ENCODE results near the gene BASP1. TPM values are rescaled to one million over a fixed set of nuclear protein-coding genes. Genes with fewer than 3 reads are reported as not detected.

The BASP1 gene
- total RNA-seq, 2 experiments from 2014 or later = 0.70 to 0.93 TPM

DNA sequence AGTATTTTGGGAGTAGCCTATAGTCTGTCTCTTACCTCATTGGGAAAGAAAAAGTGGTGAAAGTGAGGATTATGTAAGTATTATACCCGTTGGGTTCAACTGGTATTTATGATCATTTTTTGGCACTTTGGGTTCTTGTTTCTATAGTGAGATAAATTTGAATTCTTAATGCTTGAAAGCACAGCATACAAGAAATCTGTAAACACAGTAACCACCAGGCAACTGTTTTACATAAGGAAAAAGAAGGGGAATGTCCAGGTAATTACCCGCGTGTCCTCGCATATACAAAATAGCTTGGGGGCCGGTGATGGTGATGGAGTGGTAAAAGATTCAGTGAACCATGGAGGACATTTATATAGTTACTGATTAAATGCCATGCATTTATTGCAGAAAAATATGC, 60.5 kb downstream of the BASP1 start:
- Histone ChIP-seq H3K4me1 (ENCODE audit: insufficient read depth, low read length) (no peaks in the 10 kb centered on the region), H3K27me3 (ENCODE audit: control insufficient read depth in 1 of 2, insufficient read depth in 2 of 2, low read length in 2 of 2) (no peaks in the 10 kb centered on the region), H3K27ac (ENCODE audit: low read depth in 1 of 2, low read length in 2 of 2) (no peak overlapping the region), H3K9me3 (ENCODE audit: control insufficient read depth in 1 of 2, insufficient read depth in 1 of 2, low read length in 2 of 2) (peaks cover 0 to 14% of the 10 kb centered on the region in 2 experiments), H3K4me3 (ENCODE audit: low read length) (no peak overlapping the region), H3K36me3 (ENCODE audit: insufficient read depth, low read length) (no peaks in the 10 kb centered on the region)
- Mint-ChIP-seq H3K9me3 (peaks cover 2% of the 10 kb centered on the region), H3K27me3 (no peaks in the 10 kb centered on the region), H3K36me3 (ENCODE audit: low read depth) (no peaks in the 10 kb centered on the region), H3K4me1 (ENCODE audit: low read depth) (no peaks in the 10 kb centered on the region), H3K27ac (no peak overlapping the region), H3K4me3 (no peak overlapping the region)
- ATAC-seq (ENCODE audit: poor library complexity) (no peak), DNase-seq (no peak)
- ChIA-PET CTCF (no interaction called here), POLR2A (no interaction called here)
- no peak for TF ChIP-seq CTCF (IDR thresholded peaks at IDR 0.05)
- intact Hi-C loops (cut with DNase I, micrococcal nuclease) = no loop called here

- DNase-seq (no peak), ATAC-seq (ENCODE audit: poor library complexity) (no peak)
- Mint-ChIP-seq H3K9me3 (peaks cover 2% of the 10 kb centered on the region), H3K4me3 (no peak overlapping the region), H3K4me1 (ENCODE audit: low read depth) (no peaks in the 10 kb centered on the region), H3K36me3 (ENCODE audit: low read depth) (no peaks in the 10 kb centered on the region), H3K27ac (no peak overlapping the region), H3K27me3 (no peaks in the 10 kb centered on the region)
- ChIA-PET CTCF (no interaction called here), POLR2A (no interaction called here)
- H3K9me3 ChIP-seq (ENCODE audit: control insufficient read depth in 1 of 2, insufficient read depth in 1 of 2, low read length in 2 of 2) = peaks cover 0 to 16% of the 10 kb centered on the region in 2 experiments
- H3K36me3 ChIP-seq (ENCODE audit: insufficient read depth, low read length) = no peaks in the 10 kb centered on the region
- H3K4me3 ChIP-seq (ENCODE audit: low read length) = no peak overlapping the region
- no peaks in the 10 kb centered on the region for H3K4me1 ChIP-seq (ENCODE audit: insufficient read depth, low read length)
- no peaks in the 10 kb centered on the region for H3K27me3 ChIP-seq (ENCODE audit: control insufficient read depth in 1 of 2, insufficient read depth in 2 of 2, low read length in 2 of 2)
- H3K27ac ChIP-seq (ENCODE audit: low read depth in 1 of 2, low read length in 2 of 2) = no peak overlapping the region
- TF ChIP-seq CTCF (IDR thresholded peaks at IDR 0.05) = no peak
- intact Hi-C loops (cut with DNase I, micrococcal nuclease) = no loop called here
Measured at GRCh38 chr5:17278931-17279330, 61.5 kb downstream of the BASP1 start.

DNA sequence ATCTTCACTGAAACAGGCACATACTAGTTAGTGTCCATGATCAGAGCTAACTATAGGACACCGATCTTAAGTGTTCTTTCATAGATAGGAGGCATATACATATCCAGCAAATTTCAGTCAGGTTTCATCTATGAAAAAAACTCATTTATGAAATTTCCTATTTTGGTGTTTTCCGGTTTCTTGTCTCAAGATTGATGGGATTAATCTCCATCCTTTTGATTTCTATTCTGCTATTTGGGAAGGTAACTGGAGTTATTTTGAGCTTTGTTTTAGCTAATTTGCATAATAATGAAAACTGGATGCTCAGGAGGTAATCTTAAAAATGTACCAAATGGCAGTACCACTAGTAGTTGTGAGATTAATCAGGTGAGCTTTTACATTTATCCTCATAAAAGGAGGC, 62.1 kb downstream of the BASP1 start:
- Mint-ChIP-seq H3K36me3 (ENCODE audit: low read depth) (no peaks in the 10 kb centered on the region), H3K9me3 (peaks cover 2% of the 10 kb centered on the region), H3K27me3 (no peaks in the 10 kb centered on the region), H3K4me1 (ENCODE audit: low read depth) (no peaks in the 10 kb centered on the region), H3K27ac (no peak overlapping the region), H3K4me3 (no peak overlapping the region)
- H3K36me3 ChIP-seq (ENCODE audit: insufficient read depth, low read length) = no peaks in the 10 kb centered on the region
- no peaks in the 10 kb centered on the region for H3K27me3 ChIP-seq (ENCODE audit: control insufficient read depth in 1 of 2, insufficient read depth in 2 of 2, low read length in 2 of 2)
- H3K4me3 ChIP-seq (ENCODE audit: low read length) = no peak overlapping the region
- POLR2A ChIA-PET = no interaction called here
- TF ChIP-seq CTCF (IDR thresholded peaks at IDR 0.05) = no peak
- no peak overlapping the region for H3K27ac ChIP-seq (ENCODE audit: low read depth in 1 of 2, low read length in 2 of 2)
- no peaks in the 10 kb centered on the region for H3K4me1 ChIP-seq (ENCODE audit: insufficient read depth, low read length)
- ATAC-seq (ENCODE audit: poor library complexity) (no peak), DNase-seq (no peak)
- H3K9me3 ChIP-seq (ENCODE audit: control insufficient read depth in 1 of 2, insufficient read depth in 1 of 2, low read length in 2 of 2) = peaks cover 0 to 16% of the 10 kb centered on the region in 2 experiments
- intact Hi-C loops (cut with DNase I, micrococcal nuclease) = no loop called here
- CTCF ChIA-PET = no interaction called here

Data from CD4-positive, alpha-beta T cell (primary cell).